H9 (cell line): ENCODE results near the gene SLC47A2. TPM values are rescaled to one million over a fixed set of nuclear protein-coding genes. Genes with fewer than 3 reads are reported as not detected.
A peak's percentile ranks its signal among the peaks of the same experiment; 100 is the strongest.

ENCODE experiments used
- DNase-seq: peaks from one replicate; pipeline ENCODE4 v3.0.0-alpha.2; 2017
- H2AFZ ChIP-seq: one replicate; pipeline ENCODE4 v1.6.1; 2013; ENCODE audit warnings: mild to moderate bottlenecking, low read length, control low read depth, moderate library complexity
- H2AK5ac ChIP-seq: 2 replicates; pipeline ENCODE4 v1.6.1; 2013; ENCODE audit warnings: low read length, control low read depth, mixed read lengths; ENCODE audit not compliant: insufficient read length
- H2BK120ac ChIP-seq: one replicate; pipeline ENCODE4 v1.6.1; 2013; ENCODE audit warnings: low read depth, mild to moderate bottlenecking, low read length, control low read depth, inconsistent platforms; ENCODE audit not compliant: poor library complexity, severe bottlenecking
- H2BK12ac ChIP-seq: 2 replicates; pipeline ENCODE4 v1.6.1; 2013; ENCODE audit warnings: low read length, control low read depth, mixed read lengths, low read depth; ENCODE audit not compliant: insufficient read length
- H2BK15ac ChIP-seq: 2 replicates; pipeline ENCODE4 v1.6.1; 2013; ENCODE audit warnings: low read depth, low read length, control low read depth
- H2BK20ac ChIP-seq: one replicate; pipeline ENCODE4 v1.6.1; 2013; ENCODE audit warnings: low read depth, mild to moderate bottlenecking, low read length, control low read depth, inconsistent platforms; ENCODE audit not compliant: poor library complexity, severe bottlenecking
- H2BK5ac ChIP-seq: 2 replicates; pipeline ENCODE4 v1.6.1; 2013; ENCODE audit warnings: low read length, control low read depth, mixed read lengths; ENCODE audit not compliant: insufficient read length
- H3K14ac ChIP-seq: 2 replicates; pipeline ENCODE4 v1.6.1; 2013; ENCODE audit warnings: low read length, control low read depth; ENCODE audit not compliant: insufficient read depth
- H3K18ac ChIP-seq: 2 replicates; pipeline ENCODE4 v1.6.1; 2013; ENCODE audit warnings: low read depth, mild to moderate bottlenecking, mixed read lengths, low read length, control low read depth; ENCODE audit not compliant: insufficient read length
- H3K23ac ChIP-seq: 2 replicates; pipeline ENCODE4 v1.6.1; 2013; ENCODE audit warnings: low read length, control low read depth, mixed read lengths, low read depth; ENCODE audit not compliant: insufficient read length
- H3K23me2 ChIP-seq: 2 replicates; pipeline ENCODE4 v1.6.1; 2013; ENCODE audit warnings: low read depth, mild to moderate bottlenecking, mixed read lengths, low read length, control low read depth; ENCODE audit not compliant: insufficient read length, poor library complexity, severe bottlenecking
- H3K27ac ChIP-seq: 2 replicates; pipeline ENCODE4 v1.5.1; 2013; ENCODE audit warnings: low read length, control low read depth, mixed read lengths, low read depth; ENCODE audit not compliant: insufficient read length
- H3K27me3 ChIP-seq: 2 replicates; pipeline ENCODE4 v1.6.1; 2013; ENCODE audit warnings: low read length, control low read depth, inconsistent platforms; ENCODE audit not compliant: insufficient read depth
- H3K4ac ChIP-seq: 2 replicates; pipeline ENCODE4 v1.6.1; 2013; ENCODE audit warnings: low read depth, mild to moderate bottlenecking, control low read depth, inconsistent platforms, low read length, moderate library complexity
- H3K4me1 ChIP-seq: 2 replicates; pipeline ENCODE4 v1.6.1; 2013; ENCODE audit warnings: low read length, control low read depth, inconsistent platforms; ENCODE audit not compliant: insufficient read depth
- H3K4me2 ChIP-seq: 2 replicates; pipeline ENCODE4 v1.6.1; 2013; ENCODE audit warnings: low read length, control low read depth, mixed read lengths; ENCODE audit not compliant: insufficient read length, insufficient read depth
- H3K56ac ChIP-seq: 2 replicates; pipeline ENCODE4 v1.6.1; 2013; ENCODE audit warnings: low read depth, mild to moderate bottlenecking, mixed read lengths, low read length, control low read depth; ENCODE audit not compliant: insufficient read length
- H3K79me1 ChIP-seq: 2 replicates; pipeline ENCODE4 v1.6.1; 2013; ENCODE audit warnings: low read depth, mild to moderate bottlenecking, moderate library complexity, low read length, control low read depth, inconsistent platforms; ENCODE audit not compliant: insufficient read depth, poor library complexity, severe bottlenecking
- H3K79me2 ChIP-seq: 2 replicates; pipeline ENCODE4 v1.6.1; 2013; ENCODE audit warnings: low read length, control low read depth, inconsistent platforms; ENCODE audit not compliant: insufficient read depth
- H3K9ac ChIP-seq: 2 replicates; pipeline ENCODE4 v1.6.1; 2013; ENCODE audit warnings: low read length, control low read depth, mixed read lengths; ENCODE audit not compliant: insufficient read length; ENCODE audit errors: extremely low read depth
- H3K9me3 ChIP-seq: one replicate; pipeline ENCODE4 v1.6.1; 2013; ENCODE audit warnings: low read depth, low read length, inconsistent platforms; ENCODE audit not compliant: control insufficient read depth
- H3T11ph ChIP-seq: one replicate; pipeline ENCODE4 v1.6.1; 2013; ENCODE audit warnings: mild to moderate bottlenecking, low read length, control low read depth, inconsistent platforms
- H4K20me1 ChIP-seq: one replicate; pipeline ENCODE4 v1.6.1; 2013; ENCODE audit not compliant: control insufficient read depth, insufficient read length, insufficient read depth
- H4K5ac ChIP-seq: 2 replicates; pipeline ENCODE4 v1.6.1; 2013; ENCODE audit warnings: low read depth, mild to moderate bottlenecking, mixed read lengths, low read length, control low read depth; ENCODE audit not compliant: insufficient read length
- H4K8ac ChIP-seq: replicated peaks from 2 replicates; pipeline ENCODE4 v1.6.1; 2013; ENCODE audit warnings: low read length, control low read depth, mixed read lengths, low read depth; ENCODE audit not compliant: insufficient read length
- H4K91ac ChIP-seq: 2 replicates; pipeline ENCODE4 v1.6.1; 2013; ENCODE audit warnings: low read depth, mild to moderate bottlenecking, moderate library complexity, mixed read lengths, low read length, control low read depth; ENCODE audit not compliant: insufficient read length
- H3K27ac Mint-ChIP-seq, 3 experiments: 2 replicates in 2 of 3; 3 replicates in 1 of 3; pipeline ENCODE4 v1.8.0; 2020 to 2021; ENCODE audit warnings: mixed read lengths in 3 of 3, mild to moderate bottlenecking in 1 of 3, moderate library complexity in 1 of 3
- H3K27me3 Mint-ChIP-seq: 2 replicates; pipeline ENCODE4 v1.8.0; 2021; ENCODE audit warnings: low read depth, mild to moderate bottlenecking, moderate library complexity, mixed read lengths
- H3K36me3 Mint-ChIP-seq, 3 experiments: 2 replicates in 2 of 3; 3 replicates in 1 of 3; pipeline ENCODE4 v1.8.0; 2020 to 2021; ENCODE audit warnings: low read depth in 3 of 3, mixed read lengths in 3 of 3; ENCODE audit not compliant: insufficient read depth in 1 of 3
- H3K4me1 Mint-ChIP-seq, 2 experiments: 2 replicates each; pipeline ENCODE4 v1.8.0; 2020; ENCODE audit warnings: mixed read lengths in 2 of 2
- H3K4me3 Mint-ChIP-seq, 2 experiments: 2 replicates in 1 of 2; 3 replicates in 1 of 2; pipeline ENCODE4 v1.8.0; 2020 to 2021; ENCODE audit warnings: mild to moderate bottlenecking in 2 of 2, mixed read lengths in 2 of 2, moderate library complexity in 1 of 2
- H3K9me3 Mint-ChIP-seq, 2 experiments: 2 replicates in 1 of 2; 3 replicates in 1 of 2; pipeline ENCODE4 v1.8.0; 2020; ENCODE audit warnings: mild to moderate bottlenecking in 2 of 2, mixed read lengths in 2 of 2, moderate library complexity in 1 of 2
- CTCF ChIP-seq: fragments of 200-600 bp; sonication (generic); conservative IDR thresholded peaks from 3 replicates; pipeline ENCODE4 v1.8.0; 2021; ENCODE audit warnings: antibody characterized with exemption, mild to moderate bottlenecking
- WGBS: extraction: QIAGEN DNeasy Blood & Tissue Kit; methylation state at CpG from one replicate; pipeline ENCODE4 v1.1.7; 2013; ENCODE audit warnings: missing lambda C conversion rate, low lambda C conversion rate, mixed read lengths; ENCODE audit not compliant: insufficient read length; ENCODE audit errors: extremely low coverage; 5-methylcytosine and 5-hydroxymethylcytosine counted together
- total RNA-seq: library from RNA; stranded (reverse); gene quantifications from 2 replicates; pipeline ENCODE4 v1.2.1, GENCODE V29; 2021

SLC47A2 gene
- total RNA-seq, 1 experiment from 2014 or later = not detected

- no peak overlapping the region for H2AFZ ChIP-seq
- Mint-ChIP-seq H3K27me3 (peaks cover 7% of the 10 kb centered on the region), H3K4me3 (no peak overlapping the region), H3K36me3 (no peaks in the 10 kb centered on the region), H3K9me3 (no peaks in the 10 kb centered on the region), H3K4me1 (no peaks in the 10 kb centered on the region), H3K27ac (peak overlapping the region in 1 of 3 experiments; percentile 15; a peak in 1 of 7 replicates)
- H3K79me1 ChIP-seq = no peaks in the 10 kb centered on the region
- H4K5ac ChIP-seq = no peak overlapping the region
- no peaks in the 10 kb centered on the region for H3K27me3 ChIP-seq
- no peak overlapping the region for H3K4me2 ChIP-seq
- H3K14ac ChIP-seq = no peak overlapping the region
- no peak overlapping the region for H2BK5ac ChIP-seq
- H3K23me2 ChIP-seq = no peaks in the 10 kb centered on the region
- no peak overlapping the region for H4K91ac ChIP-seq
- no peak overlapping the region for H3K23ac ChIP-seq
- H3K4ac ChIP-seq = no peak overlapping the region
- no peaks in the 10 kb centered on the region for H4K20me1 ChIP-seq
- no peaks in the 10 kb centered on the region for H3K4me1 ChIP-seq
- H3K79me2 ChIP-seq = no peaks in the 10 kb centered on the region
- no peak overlapping the region for H3K9ac ChIP-seq
- no peak overlapping the region for H3K27ac ChIP-seq
- no peak overlapping the region for H2BK20ac ChIP-seq
- H3K56ac ChIP-seq = no peak overlapping the region
- H2BK12ac ChIP-seq = no peak overlapping the region
- no peak overlapping the region for H2BK15ac ChIP-seq
- H2BK120ac ChIP-seq = no peak overlapping the region
- H3K9me3 ChIP-seq = no peaks in the 10 kb centered on the region
- no peak overlapping the region for H4K8ac ChIP-seq
- no peak overlapping the region for H2AK5ac ChIP-seq
- no peak for TF ChIP-seq CTCF
- no peak for DNase-seq
- WGBS = no CpG with 5 or more reads among the region's 11 CpGs
- no peak overlapping the region for H3T11ph ChIP-seq
- no peak overlapping the region for H3K18ac ChIP-seq
Measured at GRCh38 chr17:19731626-19732025, 15.2 kb upstream of the SLC47A2 start.
